Measurements from ENCODE around the gene HK1. TPM values are rescaled to one million over a fixed set of nuclear protein-coding genes. Genes with fewer than 3 reads are reported as not detected.
"Not testable (repeated sequence)": the region's sequence is repeated elsewhere in the genome, so short reads cannot be mapped to it uniquely, and the experiment has no call there.

The HK1 gene
- total RNA-seq, 1 experiment from 2014 or later = 110 TPM

DNA sequence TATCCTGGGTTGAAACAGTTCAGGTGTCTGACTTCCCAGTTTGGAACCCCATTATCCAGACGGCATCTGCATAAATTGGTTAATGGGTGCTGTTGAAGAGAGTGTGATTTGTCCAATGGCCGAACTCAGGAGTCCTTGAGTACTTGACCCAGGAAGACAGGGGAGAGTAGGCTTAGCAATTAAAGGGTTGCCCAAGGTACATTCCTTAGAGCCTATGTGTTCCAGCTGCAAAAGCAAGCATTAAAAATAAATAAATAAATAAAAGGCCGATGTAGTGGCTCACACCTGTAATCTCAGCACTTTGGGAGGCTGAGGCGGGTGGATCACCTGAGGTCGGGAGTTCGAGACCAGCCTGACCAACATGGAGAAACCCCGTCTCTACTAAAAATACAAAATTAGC, 44.0 kb downstream of the HK1 start:
- DNase-seq; H3K4me3 ChIP-seq (ENCODE audit: insufficient read depth, low read depth, low read length); H3K27me3 ChIP-seq (ENCODE audit: control insufficient read depth, insufficient read depth, low read length); H3K36me3 ChIP-seq (replicated peaks; ENCODE audit: control insufficient read depth, insufficient read depth, low read length): not testable (repeated sequence)

DNA sequence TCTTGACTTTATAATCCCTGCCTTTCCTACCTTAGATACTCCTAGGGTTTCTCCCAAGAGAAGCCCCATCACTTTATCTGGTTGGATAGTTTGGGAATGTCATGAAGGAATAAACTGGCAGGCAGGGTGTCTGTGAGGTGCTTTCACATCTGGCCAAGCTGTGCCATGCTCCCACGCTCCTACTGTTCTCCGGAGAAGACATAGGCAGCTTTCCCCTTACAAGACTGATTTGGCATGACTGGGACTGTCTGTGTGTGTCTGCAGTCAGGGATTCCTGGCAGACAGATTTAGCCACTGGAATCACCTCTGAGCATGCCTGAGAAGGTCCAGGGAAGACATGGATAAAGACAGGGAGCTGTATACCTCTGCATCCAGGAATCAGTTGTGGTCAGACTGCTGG, 45.3 kb downstream of the HK1 start:
- Histone ChIP-seq H3K36me3 (replicated peaks; ENCODE audit: control insufficient read depth, insufficient read depth, low read length) (no peaks in the 10 kb centered on the region), H3K4me3 (ENCODE audit: insufficient read depth, low read depth, low read length) (no peak overlapping the region), H3K27me3 (ENCODE audit: control insufficient read depth, insufficient read depth, low read length) (no peaks in the 10 kb centered on the region)
- peak; percentile 11 for DNase-seq

DNA sequence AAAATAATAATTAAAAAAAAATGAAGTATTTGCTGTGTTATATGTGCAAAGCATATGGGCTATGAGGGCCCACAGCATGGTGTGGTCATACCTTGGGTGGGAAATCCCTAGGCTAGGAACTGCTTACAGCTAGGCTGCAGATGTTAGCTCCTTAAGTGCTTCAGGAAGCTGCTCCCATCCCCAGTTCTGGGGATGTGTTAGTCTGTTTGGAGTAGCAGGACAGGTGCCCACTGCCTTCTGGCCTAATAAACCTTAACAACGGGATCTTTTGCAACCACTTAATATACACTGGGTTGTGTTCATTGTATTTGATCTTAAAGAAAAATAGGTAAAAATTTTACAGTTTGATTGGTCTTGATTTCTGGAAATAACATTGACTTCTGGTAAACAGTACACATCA, 46.3 kb downstream of the HK1 start:
- no peaks in the 10 kb centered on the region for H3K27me3 ChIP-seq (ENCODE audit: control insufficient read depth, insufficient read depth, low read length)
- no peak overlapping the region for H3K4me3 ChIP-seq (ENCODE audit: insufficient read depth, low read depth, low read length)
- no peaks in the 10 kb centered on the region for H3K36me3 ChIP-seq (replicated peaks; ENCODE audit: control insufficient read depth, insufficient read depth, low read length)
- peak; percentile 32 for DNase-seq

DNA sequence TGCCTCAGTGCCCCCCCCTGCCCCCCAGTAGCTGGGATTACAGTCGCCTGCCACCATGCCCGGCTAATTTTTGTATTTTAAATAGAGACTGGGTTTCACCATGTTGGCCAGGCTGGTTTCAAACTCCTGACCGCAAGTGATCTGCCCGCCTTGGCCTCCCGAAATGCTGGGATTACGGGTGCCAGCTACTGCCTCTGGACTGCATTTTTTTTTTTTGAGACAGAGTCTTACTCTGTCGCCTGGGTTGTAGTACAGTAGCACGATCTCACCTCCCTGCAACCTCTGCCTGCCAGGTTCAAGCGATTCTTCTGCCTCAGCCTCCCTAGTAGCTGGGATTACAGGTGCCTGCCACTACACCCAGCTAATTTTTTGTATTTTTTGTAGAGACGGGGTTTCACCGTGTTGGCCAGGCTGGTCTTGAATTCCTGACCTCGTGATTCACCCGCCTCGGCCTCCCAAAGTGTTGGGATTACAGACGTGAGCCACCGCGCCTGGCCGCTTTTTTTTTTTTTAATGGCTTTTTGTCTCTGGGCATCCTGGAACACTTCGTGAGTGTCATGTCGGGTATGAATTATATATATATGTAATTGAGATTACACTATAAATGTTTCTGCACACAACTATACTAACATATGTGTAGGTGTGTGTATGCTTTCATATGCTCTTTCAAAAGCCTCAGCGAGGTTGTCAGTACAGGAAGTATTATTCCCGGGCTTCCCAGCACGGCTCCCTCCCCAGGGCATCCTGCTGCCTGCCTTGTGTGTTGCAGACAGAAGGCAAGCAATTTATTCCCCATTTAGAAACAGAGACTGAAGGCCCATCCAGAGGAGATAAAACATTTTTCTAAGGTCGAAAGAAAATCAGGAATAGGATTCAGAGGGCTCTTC, 47.6 kb downstream of the HK1 start:
- H3K27me3 ChIP-seq (ENCODE audit: control insufficient read depth, insufficient read depth, low read length) = not testable (repeated sequence)
- DNase-seq = peak; percentile 69

DNA sequence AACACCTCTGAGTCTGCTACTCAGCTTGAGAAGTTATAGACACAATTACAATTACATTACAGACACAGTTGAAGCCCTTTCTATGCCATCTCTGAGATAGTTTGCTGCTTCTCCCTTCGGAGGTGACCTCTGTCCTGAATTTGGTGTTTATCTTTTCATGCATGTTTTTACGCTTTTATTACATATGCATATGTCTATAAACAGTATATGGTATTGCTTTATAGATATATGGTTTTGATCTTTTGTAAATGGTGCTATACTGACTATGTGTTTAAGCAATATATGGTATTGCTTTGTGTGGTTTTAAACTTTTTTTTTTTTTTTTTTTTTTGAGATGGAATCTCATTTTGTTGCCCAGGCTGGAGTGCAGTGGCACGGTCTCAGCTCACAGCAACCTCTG, 48.4 kb downstream of the HK1 start:
- no peak for DNase-seq
- H3K4me3 ChIP-seq (ENCODE audit: insufficient read depth, low read depth, low read length) = no peak overlapping the region
- no peaks in the 10 kb centered on the region for H3K36me3 ChIP-seq (replicated peaks; ENCODE audit: control insufficient read depth, insufficient read depth, low read length)
- no peaks in the 10 kb centered on the region for H3K27me3 ChIP-seq (ENCODE audit: control insufficient read depth, insufficient read depth, low read length)

More for the DNA sequence above, 47.6 kb downstream of the HK1 start:
- H3K36me3 ChIP-seq (replicated peaks; ENCODE audit: control insufficient read depth, insufficient read depth, low read length); H3K4me3 ChIP-seq (ENCODE audit: insufficient read depth, low read depth, low read length): not testable (repeated sequence)

DNA sequence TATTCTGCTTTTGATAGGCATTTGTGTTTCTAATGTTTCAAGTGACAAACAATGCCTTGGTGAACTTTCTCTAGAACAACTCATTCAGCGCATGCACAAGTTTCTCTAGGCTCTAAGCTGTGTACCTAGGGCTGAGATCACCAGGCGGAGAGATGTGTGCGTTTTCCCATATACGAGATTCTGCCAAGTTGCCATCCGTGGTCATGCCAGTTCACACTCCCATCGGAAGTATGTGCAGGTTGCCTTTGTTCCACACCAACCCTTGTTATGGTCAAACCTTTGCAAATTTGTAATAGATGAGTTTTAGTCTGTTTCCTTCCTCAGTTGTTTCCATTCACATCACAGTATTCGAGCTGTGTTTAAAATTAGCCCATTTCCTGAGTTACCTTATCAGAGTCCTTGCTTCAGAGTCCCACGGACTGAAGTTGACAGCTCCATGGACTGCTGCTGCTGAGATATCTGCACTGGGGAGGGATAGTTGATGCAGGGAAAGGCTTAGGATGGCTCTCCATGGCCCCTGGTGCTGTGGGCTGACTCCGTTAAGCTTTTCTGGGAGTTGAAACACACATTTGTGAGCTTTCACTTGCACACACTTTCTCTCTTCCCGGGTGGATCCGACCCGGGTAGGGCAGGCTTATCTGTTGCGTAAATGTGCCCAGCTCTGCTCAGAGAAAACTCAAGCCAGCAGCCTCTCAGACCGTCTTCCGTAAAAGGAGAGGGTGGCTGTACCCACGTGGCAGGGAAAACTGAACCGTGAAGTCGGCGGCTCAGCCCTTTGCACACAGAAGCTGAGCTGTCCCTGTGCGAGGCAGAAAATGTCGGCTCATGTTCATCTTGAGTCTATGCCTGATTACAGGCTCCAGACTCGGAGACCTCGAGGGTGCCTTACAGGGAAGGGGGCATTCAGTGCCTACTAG, 49.4 kb downstream of the HK1 start:
- Histone ChIP-seq H3K36me3 (replicated peaks; ENCODE audit: control insufficient read depth, insufficient read depth, low read length) (no peaks in the 10 kb centered on the region; the same call in 1 of the 2 replicates), H3K4me3 (ENCODE audit: insufficient read depth, low read depth, low read length) (no peak overlapping the region), H3K27me3 (ENCODE audit: control insufficient read depth, insufficient read depth, low read length) (no peaks in the 10 kb centered on the region)
- peak; percentile 10 for DNase-seq

DNA sequence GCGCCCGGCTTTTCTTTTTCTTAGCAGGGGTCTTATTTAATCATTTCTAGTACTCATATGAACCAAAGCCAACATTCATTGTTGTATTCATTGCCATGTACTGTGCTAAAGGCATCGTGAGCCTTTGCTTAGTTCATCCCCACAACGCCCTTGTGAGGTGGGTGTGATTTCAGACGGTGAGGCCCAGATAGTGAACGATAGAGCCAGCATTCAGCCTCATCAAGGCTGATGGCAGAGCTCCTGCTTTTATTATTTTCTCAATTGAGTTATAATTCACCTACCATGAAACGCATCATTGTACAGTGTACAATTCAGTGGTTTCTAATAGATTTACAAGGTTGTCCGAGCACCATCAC, 50.1 kb downstream of the HK1 start:
- H3K36me3 ChIP-seq (replicated peaks; ENCODE audit: control insufficient read depth, insufficient read depth, low read length) = no peaks in the 10 kb centered on the region; the same call in 1 of the 2 replicates
- no peaks in the 10 kb centered on the region for H3K27me3 ChIP-seq (ENCODE audit: control insufficient read depth, insufficient read depth, low read length)
- DNase-seq = peak; percentile 19
- no peak overlapping the region for H3K4me3 ChIP-seq (ENCODE audit: insufficient read depth, low read depth, low read length)

DNA sequence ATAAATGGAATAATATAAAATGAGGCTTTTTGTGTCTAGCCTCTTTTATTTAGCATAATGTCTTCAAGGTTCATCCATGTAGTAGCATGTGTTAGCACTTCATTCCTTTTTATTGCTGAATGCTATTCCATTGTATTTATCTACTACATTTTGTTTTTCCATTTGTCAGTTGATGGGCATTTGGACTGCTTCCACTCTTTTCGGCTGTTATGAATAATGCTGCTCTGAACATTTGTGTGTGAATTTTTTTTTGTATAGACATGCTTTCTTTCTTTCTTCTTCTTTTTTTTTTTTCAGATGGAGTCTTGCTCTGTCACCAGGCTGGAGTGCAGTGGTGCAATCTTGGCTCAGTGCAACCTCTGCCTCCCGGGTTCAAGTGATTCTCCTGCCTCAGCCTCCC, 50.6 kb downstream of the HK1 start:
- not testable (repeated sequence) for H3K4me3 ChIP-seq (ENCODE audit: insufficient read depth, low read depth, low read length); H3K27me3 ChIP-seq (ENCODE audit: control insufficient read depth, insufficient read depth, low read length); H3K36me3 ChIP-seq (replicated peaks; ENCODE audit: control insufficient read depth, insufficient read depth, low read length); DNase-seq

DNA sequence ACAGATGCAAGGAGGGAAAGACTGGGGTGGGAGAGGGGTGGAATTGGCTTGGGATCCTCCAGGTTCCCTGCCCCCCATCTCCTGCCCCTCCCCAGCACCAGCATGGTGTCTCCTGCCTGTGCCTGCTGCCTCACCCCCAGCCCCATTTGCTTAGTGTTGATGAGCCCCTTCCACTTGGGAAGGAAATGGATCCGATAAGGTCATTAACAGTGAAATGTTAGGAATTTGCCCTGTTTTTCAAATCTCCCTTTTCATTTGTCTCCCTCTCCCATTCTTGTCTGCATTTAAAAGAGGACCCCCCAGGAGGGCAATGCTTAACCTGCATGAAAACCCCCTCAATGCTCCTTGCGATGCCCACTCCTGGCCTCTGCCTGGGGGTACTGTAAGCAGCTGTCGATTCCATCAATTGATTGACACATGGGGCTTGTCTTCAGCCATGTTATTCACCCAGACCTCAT, 51.5 kb downstream of the HK1 start:
- Histone ChIP-seq H3K27me3 (ENCODE audit: control insufficient read depth, insufficient read depth, low read length) (no peaks in the 10 kb centered on the region), H3K36me3 (replicated peaks; ENCODE audit: control insufficient read depth, insufficient read depth, low read length) (no peaks in the 10 kb centered on the region; the same call in 1 of the 2 replicates), H3K4me3 (ENCODE audit: insufficient read depth, low read depth, low read length) (no peak overlapping the region)
- peak; percentile 78 for DNase-seq

DNA sequence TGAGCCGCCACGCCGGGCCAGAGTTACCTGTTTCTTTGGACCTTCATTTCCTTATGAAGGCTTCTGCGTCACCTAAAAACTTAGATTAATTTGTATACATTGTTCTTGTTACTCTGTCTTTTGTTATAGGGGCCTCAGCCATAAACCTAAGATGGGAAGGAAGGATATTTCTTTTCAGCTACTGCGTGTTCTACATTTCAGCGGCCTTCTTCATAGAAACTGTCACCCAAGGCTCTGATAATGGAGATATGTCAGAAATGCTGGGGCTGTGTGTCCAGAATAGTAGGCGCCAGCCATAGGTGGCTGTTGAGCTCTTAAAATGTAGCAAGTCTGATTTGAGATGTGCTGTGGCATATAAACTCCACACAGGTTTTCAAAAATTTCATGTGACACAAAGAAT, 52.9 kb downstream of the HK1 start:
- DNase-seq = no peak
- Histone ChIP-seq H3K36me3 (replicated peaks; ENCODE audit: control insufficient read depth, insufficient read depth, low read length) (no peaks in the 10 kb centered on the region; the same call in 1 of the 2 replicates), H3K4me3 (ENCODE audit: insufficient read depth, low read depth, low read length) (no peak overlapping the region), H3K27me3 (ENCODE audit: control insufficient read depth, insufficient read depth, low read length) (no peaks in the 10 kb centered on the region)

DNA sequence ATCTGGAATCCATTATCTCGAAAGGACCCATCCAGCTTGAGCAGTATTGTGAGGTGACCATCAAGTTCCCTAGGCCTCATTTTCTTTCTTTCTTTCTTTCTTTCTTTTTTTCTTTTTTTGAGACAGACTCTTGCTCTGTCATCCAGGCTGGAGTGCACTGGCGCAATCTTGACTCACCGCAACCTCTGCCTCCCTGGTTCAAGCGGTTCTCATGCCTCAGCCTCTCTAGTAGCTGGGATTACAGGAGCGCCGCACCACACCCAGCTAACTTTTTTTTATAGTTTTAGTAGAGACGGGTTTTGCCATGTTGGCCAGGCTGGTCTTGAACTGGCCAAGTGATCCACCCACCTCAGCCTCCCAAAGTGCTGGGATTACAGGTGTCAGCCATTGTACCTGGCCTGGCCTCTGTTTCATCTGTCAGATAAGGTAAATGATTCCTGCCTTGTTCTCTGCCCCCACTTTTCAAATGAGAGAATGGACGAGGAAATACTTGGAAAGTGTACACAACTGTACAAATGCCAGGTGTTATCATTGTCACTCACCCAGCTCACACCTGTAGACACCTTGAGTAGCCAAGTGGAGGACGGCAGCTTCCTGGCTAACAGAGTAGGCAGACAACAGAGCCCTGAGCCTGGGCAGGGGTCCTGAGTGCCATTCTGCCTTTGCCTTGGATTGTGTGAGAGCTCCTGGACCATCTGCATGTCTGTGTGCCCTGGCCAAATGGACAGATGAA, 54.1 kb downstream of the HK1 start:
- Histone ChIP-seq H3K27me3 (ENCODE audit: control insufficient read depth, insufficient read depth, low read length) (no peaks in the 10 kb centered on the region), H3K36me3 (replicated peaks; ENCODE audit: control insufficient read depth, insufficient read depth, low read length) (no peaks in the 10 kb centered on the region; the same call in 1 of the 2 replicates), H3K4me3 (ENCODE audit: insufficient read depth, low read depth, low read length) (no peak overlapping the region)
- no peak for DNase-seq

DNA sequence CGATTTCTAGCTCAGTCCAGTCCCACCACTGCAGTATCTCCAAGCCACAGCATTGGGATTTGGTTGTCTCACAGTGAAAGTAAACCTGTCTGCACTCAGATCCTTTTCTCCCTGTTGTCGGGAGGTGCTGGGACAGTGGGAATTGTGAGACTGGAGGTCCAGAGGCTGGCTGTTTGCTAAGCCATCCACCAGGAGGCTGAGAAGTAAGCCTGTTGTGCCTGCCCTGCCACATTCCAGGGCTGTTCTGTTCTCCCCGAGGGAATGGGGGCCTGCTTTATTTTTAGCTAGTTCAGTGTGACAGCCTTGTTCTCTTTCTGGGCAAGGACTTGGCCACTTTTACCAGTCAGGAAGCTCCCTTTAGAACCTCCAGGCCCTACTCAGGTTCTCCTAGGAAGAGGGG, 54.9 kb downstream of the HK1 start:
- DNase-seq = peak; percentile 80
- no peaks in the 10 kb centered on the region for H3K27me3 ChIP-seq (ENCODE audit: control insufficient read depth, insufficient read depth, low read length)
- H3K36me3 ChIP-seq (replicated peaks; ENCODE audit: control insufficient read depth, insufficient read depth, low read length) = no peaks in the 10 kb centered on the region; the same call in 1 of the 2 replicates
- no peak overlapping the region for H3K4me3 ChIP-seq (ENCODE audit: insufficient read depth, low read depth, low read length)

DNA sequence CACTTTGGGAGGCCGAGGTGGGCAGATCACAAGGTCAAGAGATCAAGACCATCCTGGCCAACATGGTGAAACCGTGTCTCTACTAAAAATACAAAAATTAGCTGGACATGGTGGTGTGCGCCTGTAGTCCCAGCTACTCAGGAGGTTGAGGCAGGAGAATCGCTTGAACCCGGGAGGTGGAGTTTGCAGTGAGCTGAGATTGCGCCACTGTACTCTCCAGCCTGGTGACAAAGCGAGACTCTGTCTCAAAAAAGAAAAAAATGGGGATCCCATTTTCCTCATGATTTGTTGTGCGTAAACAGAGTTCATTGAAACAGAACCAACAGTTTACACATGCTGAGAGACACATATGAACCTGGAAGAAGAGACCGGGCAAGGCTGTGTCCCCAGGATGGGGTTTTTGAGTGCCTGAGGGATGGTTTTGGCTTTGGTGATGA, 55.6 kb downstream of the HK1 start:
- DNase-seq; H3K4me3 ChIP-seq (ENCODE audit: insufficient read depth, low read depth, low read length); H3K27me3 ChIP-seq (ENCODE audit: control insufficient read depth, insufficient read depth, low read length); H3K36me3 ChIP-seq (replicated peaks; ENCODE audit: control insufficient read depth, insufficient read depth, low read length): not testable (repeated sequence)

Data from H7 (cell line).